NB4 (cell line): Measurements from ENCODE around the gene HOXB13.

Experiments used
- POLR2A ChIP-seq: IDR thresholded peaks from 2 replicates; pipeline ENCODE4 v1.6.1; 2011; ENCODE audit warnings: mild to moderate bottlenecking; ENCODE audit not compliant: insufficient read length; ENCODE audit errors: extremely low read depth
- TF ChIP-seq, protein P1 (sequence below): IDR thresholded peaks from one replicate; pipeline ENCODE4 v1.5.1; 2012; ENCODE audit warnings: low read depth, low read length

DNA sequence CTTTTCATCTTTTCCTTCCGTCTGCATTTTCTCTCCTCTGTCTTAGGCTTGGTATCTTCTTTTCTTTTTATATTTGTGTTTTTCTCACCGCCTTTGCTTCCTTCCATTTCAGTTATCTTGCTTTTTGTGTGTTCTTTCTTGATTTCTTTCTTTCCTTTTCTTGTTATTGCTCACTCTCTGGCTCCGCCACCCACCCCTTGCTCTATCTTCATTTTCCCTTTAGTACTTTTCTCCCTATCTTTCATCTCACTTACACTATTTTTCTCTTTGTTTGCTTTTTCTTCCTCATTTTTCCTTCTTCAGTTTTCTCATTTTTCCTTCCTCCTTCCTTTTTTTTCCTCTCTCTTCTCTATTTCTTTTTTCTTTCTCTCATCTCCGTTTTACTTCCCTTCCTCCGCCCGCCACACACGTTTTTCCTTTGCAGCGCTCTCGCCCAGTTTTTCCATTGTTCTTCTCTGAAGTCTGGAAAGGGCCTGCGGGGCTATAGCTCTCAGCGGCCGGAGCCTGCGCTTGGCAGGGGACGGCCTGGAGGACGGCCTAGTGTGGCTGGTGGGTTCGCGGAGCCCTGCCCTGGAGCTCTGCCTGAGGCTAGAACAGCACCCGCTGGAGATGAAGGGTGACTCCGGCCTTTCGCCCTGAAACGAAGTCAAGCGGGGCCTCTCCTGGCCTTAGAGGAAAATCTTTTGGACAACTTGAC, 5.2 kb upstream of the HOXB13 start:
- TF ChIP-seq, protein P1, sequence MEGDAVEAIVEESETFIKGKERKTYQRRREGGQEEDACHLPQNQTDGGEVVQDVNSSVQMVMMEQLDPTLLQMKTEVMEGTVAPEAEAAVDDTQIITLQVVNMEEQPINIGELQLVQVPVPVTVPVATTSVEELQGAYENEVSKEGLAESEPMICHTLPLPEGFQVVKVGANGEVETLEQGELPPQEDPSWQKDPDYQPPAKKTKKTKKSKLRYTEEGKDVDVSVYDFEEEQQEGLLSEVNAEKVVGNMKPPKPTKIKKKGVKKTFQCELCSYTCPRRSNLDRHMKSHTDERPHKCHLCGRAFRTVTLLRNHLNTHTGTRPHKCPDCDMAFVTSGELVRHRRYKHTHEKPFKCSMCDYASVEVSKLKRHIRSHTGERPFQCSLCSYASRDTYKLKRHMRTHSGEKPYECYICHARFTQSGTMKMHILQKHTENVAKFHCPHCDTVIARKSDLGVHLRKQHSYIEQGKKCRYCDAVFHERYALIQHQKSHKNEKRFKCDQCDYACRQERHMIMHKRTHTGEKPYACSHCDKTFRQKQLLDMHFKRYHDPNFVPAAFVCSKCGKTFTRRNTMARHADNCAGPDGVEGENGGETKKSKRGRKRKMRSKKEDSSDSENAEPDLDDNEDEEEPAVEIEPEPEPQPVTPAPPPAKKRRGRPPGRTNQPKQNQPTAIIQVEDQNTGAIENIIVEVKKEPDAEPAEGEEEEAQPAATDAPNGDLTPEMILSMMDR, result no peak
- no peak for TF ChIP-seq POLR2A
